ENCODE data around the gene SOX11.

Gene SOX11

GRCh38 chr2:5692561-5693286 lies 540 bp downstream of the SOX11 start:
- no peaks in the 10 kb centered on the region for H3K9me3 ChIP-seq (ENCODE audit: insufficient read depth, low read depth, low read length)
- H3K4me3 ChIP-seq (ENCODE audit: low read length): peak overlapping the region; percentile 98
- no peak overlapping the region for H3K27ac ChIP-seq (ENCODE audit: low read length)
- H3K36me3 ChIP-seq (ENCODE audit: insufficient read depth, low read depth, low read length): peaks cover 7% of the 10 kb centered on the region; the same call in 1 of the 2 replicates
- no peaks in the 10 kb centered on the region for H3K27me3 ChIP-seq (ENCODE audit: insufficient read depth, low read length)
- peaks cover 6% of the 10 kb centered on the region; the same call in 1 of the 2 replicates for H3K4me1 ChIP-seq (ENCODE audit: insufficient read depth, low read length)
- H3K9ac ChIP-seq (ENCODE audit: low read depth, low read length): peak overlapping the region; percentile 81; the same call in 1 of the 2 replicates

DNA sequence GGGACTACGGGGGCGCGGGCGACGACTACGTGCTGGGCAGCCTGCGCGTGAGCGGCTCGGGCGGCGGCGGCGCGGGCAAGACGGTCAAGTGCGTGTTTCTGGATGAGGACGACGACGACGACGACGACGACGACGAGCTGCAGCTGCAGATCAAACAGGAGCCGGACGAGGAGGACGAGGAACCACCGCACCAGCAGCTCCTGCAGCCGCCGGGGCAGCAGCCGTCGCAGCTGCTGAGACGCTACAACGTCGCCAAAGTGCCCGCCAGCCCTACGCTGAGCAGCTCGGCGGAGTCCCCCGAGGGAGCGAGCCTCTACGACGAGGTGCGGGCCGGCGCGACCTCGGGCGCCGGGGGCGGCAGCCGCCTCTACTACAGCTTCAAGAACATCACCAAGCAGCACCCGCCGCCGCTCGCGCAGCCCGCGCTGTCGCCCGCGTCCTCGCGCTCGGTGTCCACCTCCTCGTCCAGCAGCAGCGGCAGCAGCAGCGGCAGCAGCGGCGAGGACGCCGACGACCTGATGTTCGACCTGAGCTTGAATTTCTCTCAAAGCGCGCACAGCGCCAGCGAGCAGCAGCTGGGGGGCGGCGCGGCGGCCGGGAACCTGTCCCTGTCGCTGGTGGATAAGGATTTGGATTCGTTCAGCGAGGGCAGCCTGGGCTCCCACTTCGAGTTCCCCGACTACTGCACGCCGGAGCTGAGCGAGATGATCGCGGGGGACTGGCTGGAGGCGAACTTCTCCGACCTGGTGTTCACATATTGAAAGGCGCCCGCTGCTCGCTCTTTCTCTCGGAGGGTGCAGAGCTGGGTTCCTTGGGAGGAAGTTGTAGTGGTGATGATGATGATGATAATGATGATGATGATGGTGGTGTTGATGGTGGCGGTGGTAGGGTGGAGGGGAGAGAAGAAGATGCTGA lies 1.4 kb downstream of the SOX11 start:
- H3K36me3 ChIP-seq (ENCODE audit: insufficient read depth, low read depth, low read length): peaks cover 7% of the 10 kb centered on the region; the same call in 1 of the 2 replicates
- no peaks in the 10 kb centered on the region for H3K9me3 ChIP-seq (ENCODE audit: insufficient read depth, low read depth, low read length)
- H3K27me3 ChIP-seq (ENCODE audit: insufficient read depth, low read length): no peaks in the 10 kb centered on the region
- peaks cover 14% of the 10 kb centered on the region; the same call in 1 of the 2 replicates for H3K4me1 ChIP-seq (ENCODE audit: insufficient read depth, low read length)
- no peak overlapping the region for H3K27ac ChIP-seq (ENCODE audit: low read length)
- peak overlapping the region; percentile 81; the same call in 1 of the 2 replicates for H3K9ac ChIP-seq (ENCODE audit: low read depth, low read length)
- peak overlapping the region; percentile 98 for H3K4me3 ChIP-seq (ENCODE audit: low read length)

- H3K4me1 ChIP-seq (ENCODE audit: insufficient read depth, low read length): peaks cover 20% of the 10 kb centered on the region; the same call in 1 of the 2 replicates
- peak overlapping the region; percentile 98 for H3K4me3 ChIP-seq (ENCODE audit: low read length)
- H3K36me3 ChIP-seq (ENCODE audit: insufficient read depth, low read depth, low read length): peaks cover 7% of the 10 kb centered on the region
- no peaks in the 10 kb centered on the region for H3K27me3 ChIP-seq (ENCODE audit: insufficient read depth, low read length)
- H3K27ac ChIP-seq (ENCODE audit: low read length): no peak overlapping the region
- H3K9ac ChIP-seq (ENCODE audit: low read depth, low read length): peak overlapping the region; percentile 81; the same call in 1 of the 2 replicates
- H3K9me3 ChIP-seq (ENCODE audit: insufficient read depth, low read depth, low read length): no peaks in the 10 kb centered on the region
Measured at GRCh38 chr2:5694306-5694705, 2.1 kb downstream of the SOX11 start.

- Histone ChIP-seq H3K36me3 (ENCODE audit: insufficient read depth, low read depth, low read length) (peaks cover 13% of the 10 kb centered on the region), H3K27ac (ENCODE audit: low read length) (peak overlapping the region; percentile 40), H3K4me3 (ENCODE audit: low read length) (peak overlapping the region; percentile 98), H3K27me3 (ENCODE audit: insufficient read depth, low read length) (no peaks in the 10 kb centered on the region), H3K9me3 (ENCODE audit: insufficient read depth, low read depth, low read length) (no peaks in the 10 kb centered on the region), H3K4me1 (ENCODE audit: insufficient read depth, low read length) (peaks cover 28% of the 10 kb centered on the region; the same call in 1 of the 2 replicates), H3K9ac (ENCODE audit: low read depth, low read length) (peak overlapping the region; percentile 72; the same call in 1 of the 2 replicates)
Measured at GRCh38 chr2:5695654-5696403, 3.6 kb downstream of the SOX11 start.

GRCh38 chr2:5696404-5696944 lies 4.3 kb downstream of the SOX11 start:
- H3K27ac ChIP-seq (ENCODE audit: low read length): peak overlapping the region; percentile 40
- H3K4me1 ChIP-seq (ENCODE audit: insufficient read depth, low read length): peaks cover 28% of the 10 kb centered on the region; the same call in 1 of the 2 replicates
- H3K9ac ChIP-seq (ENCODE audit: low read depth, low read length): peak overlapping the region; percentile 72; the same call in 1 of the 2 replicates
- H3K9me3 ChIP-seq (ENCODE audit: insufficient read depth, low read depth, low read length): no peaks in the 10 kb centered on the region
- peaks cover 18% of the 10 kb centered on the region for H3K36me3 ChIP-seq (ENCODE audit: insufficient read depth, low read depth, low read length)
- peak overlapping the region; percentile 98; the same call in 1 of the 2 replicates for H3K4me3 ChIP-seq (ENCODE audit: low read length)
- H3K27me3 ChIP-seq (ENCODE audit: insufficient read depth, low read length): no peaks in the 10 kb centered on the region

DNA sequence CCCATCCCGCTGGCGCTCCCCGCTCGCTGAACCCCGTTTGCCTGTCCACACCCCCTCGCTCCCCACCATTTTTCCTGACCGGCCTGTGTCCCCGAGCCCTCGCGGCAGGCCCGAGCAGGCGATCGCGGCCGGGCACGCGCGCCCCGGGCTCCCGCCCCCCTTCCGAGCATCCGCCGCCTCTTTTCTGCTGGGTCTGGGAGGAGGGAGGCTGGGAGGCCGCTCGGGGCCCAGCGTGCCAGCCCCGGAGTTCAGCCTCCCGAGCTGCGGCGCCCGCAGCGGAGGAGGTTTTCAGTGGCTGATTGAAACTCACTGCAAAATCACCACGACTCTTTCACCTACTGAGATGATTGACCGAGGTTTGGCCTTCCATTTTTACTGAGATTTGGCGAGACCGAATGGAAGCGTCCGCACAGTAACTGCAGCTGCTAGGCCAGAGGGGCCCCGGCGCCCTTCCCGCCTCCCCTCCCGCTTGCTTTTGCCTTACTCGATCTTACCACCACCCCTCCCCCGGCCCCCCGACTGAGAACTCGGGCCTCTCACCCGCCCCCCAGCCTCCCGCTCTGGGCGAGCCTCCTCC lies 4.8 kb downstream of the SOX11 start:
- no peak overlapping the region for H3K27ac ChIP-seq (ENCODE audit: low read length)
- H3K4me3 ChIP-seq (ENCODE audit: low read length): peak overlapping the region; percentile 98
- peak overlapping the region; percentile 72; the same call in 1 of the 2 replicates for H3K9ac ChIP-seq (ENCODE audit: low read depth, low read length)
- peaks cover 24% of the 10 kb centered on the region for H3K36me3 ChIP-seq (ENCODE audit: insufficient read depth, low read depth, low read length)
- no peaks in the 10 kb centered on the region for H3K9me3 ChIP-seq (ENCODE audit: insufficient read depth, low read depth, low read length)
- H3K4me1 ChIP-seq (ENCODE audit: insufficient read depth, low read length): peaks cover 28% of the 10 kb centered on the region; the same call in 1 of the 2 replicates
- no peaks in the 10 kb centered on the region for H3K27me3 ChIP-seq (ENCODE audit: insufficient read depth, low read length)

GRCh38 chr2:5697562-5697961 lies 5.4 kb downstream of the SOX11 start:
- H3K4me1 ChIP-seq (ENCODE audit: insufficient read depth, low read length): peaks cover 28% of the 10 kb centered on the region; the same call in 1 of the 2 replicates
- H3K27me3 ChIP-seq (ENCODE audit: insufficient read depth, low read length): no peaks in the 10 kb centered on the region
- peak overlapping the region; percentile 81; the same call in 1 of the 2 replicates for H3K9ac ChIP-seq (ENCODE audit: low read depth, low read length)
- H3K36me3 ChIP-seq (ENCODE audit: insufficient read depth, low read depth, low read length): peaks cover 28% of the 10 kb centered on the region
- no peaks in the 10 kb centered on the region for H3K9me3 ChIP-seq (ENCODE audit: insufficient read depth, low read depth, low read length)
- H3K4me3 ChIP-seq (ENCODE audit: low read length): peak overlapping the region; percentile 98
- H3K27ac ChIP-seq (ENCODE audit: low read length): no peak overlapping the region

- peak overlapping the region; percentile 98 for H3K4me3 ChIP-seq (ENCODE audit: low read length)
- no peak overlapping the region for H3K27ac ChIP-seq (ENCODE audit: low read length)
- H3K9me3 ChIP-seq (ENCODE audit: insufficient read depth, low read depth, low read length): no peaks in the 10 kb centered on the region
- peaks cover 28% of the 10 kb centered on the region; the same call in 1 of the 2 replicates for H3K4me1 ChIP-seq (ENCODE audit: insufficient read depth, low read length)
- peak overlapping the region; percentile 81; the same call in 1 of the 2 replicates for H3K9ac ChIP-seq (ENCODE audit: low read depth, low read length)
- H3K36me3 ChIP-seq (ENCODE audit: insufficient read depth, low read depth, low read length): peaks cover 34% of the 10 kb centered on the region
- H3K27me3 ChIP-seq (ENCODE audit: insufficient read depth, low read length): no peaks in the 10 kb centered on the region
Measured at GRCh38 chr2:5698134-5698533, 6.0 kb downstream of the SOX11 start.

GRCh38 chr2:5699963-5700362 lies 7.8 kb downstream of the SOX11 start:
- Histone ChIP-seq H3K27ac (ENCODE audit: low read length) (no peak overlapping the region), H3K9me3 (ENCODE audit: insufficient read depth, low read depth, low read length) (no peaks in the 10 kb centered on the region), H3K4me3 (ENCODE audit: low read length) (peak overlapping the region; percentile 98; the same call in 1 of the 2 replicates), H3K4me1 (ENCODE audit: insufficient read depth, low read length) (peaks cover 28% of the 10 kb centered on the region; the same call in 1 of the 2 replicates), H3K9ac (ENCODE audit: low read depth, low read length) (peak overlapping the region; percentile 63; the same call in 1 of the 2 replicates), H3K36me3 (ENCODE audit: insufficient read depth, low read depth, low read length) (peaks cover 35% of the 10 kb centered on the region), H3K27me3 (ENCODE audit: insufficient read depth, low read length) (no peaks in the 10 kb centered on the region)

GRCh38 chr2:5700551-5700950 lies 8.4 kb downstream of the SOX11 start:
- Histone ChIP-seq H3K9ac (ENCODE audit: low read depth, low read length) (no peak overlapping the region), H3K27ac (ENCODE audit: low read length) (no peak overlapping the region), H3K4me1 (ENCODE audit: insufficient read depth, low read length) (peaks cover 28% of the 10 kb centered on the region; the same call in 1 of the 2 replicates), H3K9me3 (ENCODE audit: insufficient read depth, low read depth, low read length) (no peaks in the 10 kb centered on the region), H3K4me3 (ENCODE audit: low read length) (no peak overlapping the region), H3K27me3 (ENCODE audit: insufficient read depth, low read length) (no peaks in the 10 kb centered on the region), H3K36me3 (ENCODE audit: insufficient read depth, low read depth, low read length) (peaks cover 31% of the 10 kb centered on the region)

Measured in iPS-20b (cell line).